SH-SY5Y (cell line): Measurements from ENCODE around the gene REX1BD.

Experiments used
- GATA2 ChIP-seq: IDR thresholded peaks from 2 replicates; pipeline ENCODE4 v1.6.1; 2011; ENCODE audit warnings: mild to moderate bottlenecking, low read depth, low read length
- GATA3 ChIP-seq: IDR thresholded peaks from 2 replicates; pipeline ENCODE4 v1.6.1; 2011; ENCODE audit warnings: low read depth, mild to moderate bottlenecking, low read length, moderate library complexity

GRCh38 chr19:18603958-18604819, 15.6 kb downstream of the REX1BD start:
- TF ChIP-seq GATA2 (no peak), GATA3 (no peak)
